GM18861 (cell line): ENCODE data around the gene CCT8.
A peak's percentile ranks its signal among the peaks of the same experiment; 100 is the strongest.
"Not testable (repeated sequence)": the region's sequence is repeated elsewhere in the genome, so short reads cannot be mapped to it uniquely, and the experiment has no call there.

Experiments
- ATAC-seq: cut with Tn5 transposase; IDR thresholded peaks from one replicate; pipeline ENCODE4 v1.9.1; 2021; ENCODE audit not compliant: unreplicated experiment

Gene CCT8

GRCh38 chr21:29024474-29025327, 48.7 kb downstream of the CCT8 start, which contains the start of gene USP16:
TSS of gene USP16 (plus strand) at chr21:29024668. CDS start at chr21:29027914, 3,246 bp downstream.
- peak; percentile 95 for ATAC-seq

DNA sequence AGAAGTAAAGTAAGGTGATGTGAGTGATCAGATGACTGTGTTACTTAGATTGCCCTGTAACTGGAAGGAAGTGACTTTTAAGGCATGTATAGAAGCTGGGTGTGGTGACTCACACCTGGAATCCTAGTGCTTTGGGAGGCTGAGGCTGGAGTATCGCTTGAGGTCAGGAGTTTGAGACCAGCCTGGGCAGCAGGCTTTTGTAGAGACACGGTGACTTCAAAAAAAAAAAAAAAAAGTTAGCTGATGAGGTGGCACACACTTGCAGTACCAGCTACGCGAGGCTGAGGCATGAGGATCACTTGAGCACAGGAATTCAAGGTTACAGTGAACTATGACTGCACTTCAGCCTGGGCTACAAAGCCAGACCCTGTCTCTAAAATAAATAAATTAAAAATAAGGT, 51.3 kb downstream of the CCT8 start:
- no peak for ATAC-seq

DNA sequence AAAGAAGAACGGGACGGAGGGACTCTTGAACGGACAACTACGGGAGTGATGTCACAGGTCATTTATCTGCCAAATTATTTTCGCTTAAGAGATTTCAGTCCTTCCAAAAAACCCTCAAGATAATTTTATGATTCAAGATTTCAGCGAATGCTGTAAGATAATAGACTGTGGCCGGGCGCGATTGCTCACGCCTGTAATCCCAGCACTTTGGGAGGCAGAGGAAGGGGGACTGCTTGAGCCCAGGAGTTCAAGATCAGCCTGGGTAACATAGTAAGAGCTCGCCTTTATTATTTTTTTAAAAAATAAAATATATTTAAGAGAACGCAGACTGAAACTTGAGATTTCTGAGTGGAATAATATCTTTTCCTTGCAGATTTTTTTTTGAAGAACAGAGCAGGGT, 54.9 kb downstream of the CCT8 start:
- ATAC-seq, result no peak

- ATAC-seq, result no peak
Observed at GRCh38 chr21:29017639-29018237, 55.7 kb downstream of the CCT8 start.

DNA sequence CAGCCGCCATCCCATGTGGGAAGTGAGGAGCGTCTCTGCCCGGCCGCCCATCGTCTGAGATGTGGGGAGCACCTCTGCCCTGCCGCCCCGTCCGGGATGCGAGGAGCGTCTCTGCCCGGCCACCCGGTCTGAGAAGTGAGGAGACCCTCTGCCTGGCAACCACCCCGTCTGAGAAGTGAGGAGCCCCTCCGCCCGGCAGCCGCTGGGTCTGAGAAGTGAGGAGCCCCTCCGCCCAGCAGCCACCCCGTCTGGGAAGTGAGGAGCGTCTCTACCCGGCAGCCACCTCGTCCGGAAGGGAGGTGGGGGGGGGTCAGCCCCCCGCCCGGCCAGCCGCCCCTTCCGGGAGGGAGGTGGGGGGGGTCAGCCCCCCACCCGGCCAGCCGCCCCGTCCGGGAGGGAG, 62.2 kb downstream of the CCT8 start:
- ATAC-seq, result not testable (repeated sequence)

GRCh38 chr21:29008367-29008766, 65.1 kb downstream of the CCT8 start:
- ATAC-seq, result no peak

DNA sequence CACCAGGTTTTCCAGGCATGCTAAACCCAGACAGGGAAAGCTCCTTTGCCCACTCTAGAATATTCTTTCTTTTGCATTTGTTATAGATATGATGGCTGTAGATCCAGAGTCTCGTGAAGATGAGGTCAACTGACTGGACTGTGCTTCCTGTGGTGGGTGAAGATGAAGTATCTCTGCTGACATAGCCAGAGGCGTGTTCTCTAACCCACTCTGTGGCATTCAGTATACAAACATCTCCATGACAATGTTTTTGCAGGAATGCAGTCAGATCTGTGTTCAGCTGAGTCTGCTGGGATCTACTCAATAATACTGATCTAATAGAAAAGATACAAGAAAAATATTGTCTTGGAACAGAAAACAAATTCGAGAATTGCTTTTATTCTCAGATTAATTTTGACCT, 65.6 kb downstream of the CCT8 start:
- ATAC-seq, result no peak

DNA sequence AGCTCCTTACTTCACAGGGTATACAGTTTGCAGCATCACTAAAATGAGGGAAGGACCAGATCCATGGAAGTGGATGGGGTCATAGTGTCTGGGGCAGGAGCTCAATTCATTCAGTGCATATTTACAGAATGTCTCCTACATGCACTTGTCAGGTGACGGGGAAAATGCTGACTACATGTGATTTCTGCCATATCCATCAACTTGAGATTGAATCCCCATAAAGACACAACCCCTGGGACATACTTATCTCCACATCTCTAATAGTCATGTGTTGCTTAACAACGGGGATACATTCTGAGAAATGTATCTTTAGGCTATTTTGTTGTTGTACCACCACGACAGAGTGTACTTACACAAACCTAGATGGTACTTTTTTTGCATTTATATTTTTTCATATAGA, 66.3 kb downstream of the CCT8 start:
- no peak for ATAC-seq
